ENCODE measurements around the gene OPA1. TPM values are rescaled to one million over a fixed set of nuclear protein-coding genes. Genes with fewer than 3 reads are reported as not detected.

OPA1 gene
- total and polyA plus RNA-seq, 2 of the 4 experiments (the other 2 are of a cell fraction): 17.8 to 73.7 TPM

GRCh38 chr3:193630005-193630404 lies 37.0 kb downstream of the OPA1 start:
- Histone ChIP-seq H3K4ac (ENCODE audit: low read depth, low read length) (no peak overlapping the region), H3K9ac (ENCODE audit: low read depth, low read length) (no peak overlapping the region), H3K56ac (ENCODE audit: extremely low read depth, insufficient read depth, low read length) (no peak overlapping the region), H2BK120ac (ENCODE audit: low read depth, low read length) (no peak overlapping the region), H3K27ac (ENCODE audit: insufficient read depth, low read length) (no peak overlapping the region), H3K9me3 (ENCODE audit: control insufficient read depth, insufficient read depth, low read length) (no peaks in the 10 kb centered on the region), H2BK5ac (ENCODE audit: low read depth, low read length, poor library complexity, severe bottlenecking) (no peak overlapping the region), H3K4me1 (ENCODE audit: control insufficient read depth, insufficient read depth, low read length) (no peaks in the 10 kb centered on the region), H3K36me3 (ENCODE audit: control insufficient read depth, insufficient read depth, low read length) (peaks cover 3% of the 10 kb centered on the region; the same call in 1 of the 2 replicates), H3K14ac (replicated peaks; ENCODE audit: low read depth, low read length) (no peak overlapping the region), H2AFZ (replicated peaks; ENCODE audit: low read length, poor library complexity) (no peak overlapping the region), H2BK15ac (ENCODE audit: low read depth, low read length) (no peak overlapping the region), H3K18ac (ENCODE audit: low read depth, low read length) (no peak overlapping the region), H2AK9ac (replicated peaks; ENCODE audit: low read depth, low read length, poor library complexity) (no peak overlapping the region), H3K27me3 (ENCODE audit: control insufficient read depth, insufficient read depth, low read length) (no peaks in the 10 kb centered on the region), H3K4me2 (ENCODE audit: low read depth, low read length) (peak overlapping the region; percentile 56), H4K8ac (ENCODE audit: low read depth in 2 of 2, low read length in 2 of 2) (no peak overlapping the region), H3K4me3 (ENCODE audit: insufficient read depth, low read depth, low read length) (no peak overlapping the region), H3K23ac (ENCODE audit: low read depth, low read length) (no peak overlapping the region), H3K79me1 (ENCODE audit: low read depth in 1 of 2, low read length in 2 of 2) (no peaks in the 10 kb centered on the region; a peak in 2 of 4 replicates), H4K91ac (ENCODE audit: insufficient read depth, low read depth, low read length) (no peak overlapping the region), H2AK5ac (ENCODE audit: low read depth, low read length) (no peak overlapping the region), H3K9me1 (ENCODE audit: insufficient read depth, low read length) (no peaks in the 10 kb centered on the region), H4K5ac (ENCODE audit: low read depth, low read length) (no peak overlapping the region), H4K20me1 (ENCODE audit: insufficient read depth, low read length) (no peaks in the 10 kb centered on the region), H2BK20ac (ENCODE audit: low read depth, low read length) (no peak overlapping the region)
- intact Hi-C loops (cut with micrococcal nuclease): no loop called here
- ChIA-PET CTCF (interaction anchor here (0.7 kb wide), 1 partner anchor 10 kb away, joined by 3 read pairs; no protein-coding TSS in a partner anchor), POLR2A (ENCODE audit: unreplicated experiment) (no interaction called here)
- no peak for TF ChIP-seq ELK1 (IDR thresholded peaks at IDR 0.05; ENCODE audit: borderline replicate concordance, low read depth, low read length)
- no peak for TF ChIP-seq FOS (IDR thresholded peaks at IDR 0.05; ENCODE audit: low read depth, low read length)
- TF ChIP-seq, protein P1, sequence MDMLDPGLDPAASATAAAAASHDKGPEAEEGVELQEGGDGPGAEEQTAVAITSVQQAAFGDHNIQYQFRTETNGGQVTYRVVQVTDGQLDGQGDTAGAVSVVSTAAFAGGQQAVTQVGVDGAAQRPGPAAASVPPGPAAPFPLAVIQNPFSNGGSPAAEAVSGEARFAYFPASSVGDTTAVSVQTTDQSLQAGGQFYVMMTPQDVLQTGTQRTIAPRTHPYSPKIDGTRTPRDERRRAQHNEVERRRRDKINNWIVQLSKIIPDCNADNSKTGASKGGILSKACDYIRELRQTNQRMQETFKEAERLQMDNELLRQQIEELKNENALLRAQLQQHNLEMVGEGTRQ (IDR thresholded peaks at IDR 0.05; ENCODE audit: low read depth, low read length): no peak
- 0 out of 2 replicates have a peak, but pooled peaks have one; percentile 40 for TF ChIP-seq MAFK (IDR thresholded peaks at IDR 0.05; ENCODE audit: low read depth, low read length)
- no peak for TF ChIP-seq BHLHE40 (IDR thresholded peaks at IDR 0.05; ENCODE audit: low read depth, low read length)
- TF ChIP-seq CTCF (conservative IDR thresholded peaks at IDR 0.05; ENCODE audit: low read depth, low read length): no peak
- dilution Hi-C loops (cut with HindIII; ENCODE audit: low sequenced_read_pairs, unreplicated experiment): no loop called here
- ATAC-seq (ENCODE audit: low read depth) (peak; percentile 79), DNase-seq (peak; percentile 48)
- WGBS, 2 experiments (ENCODE audit: extremely low coverage in 2 of 2, insufficient read length in 1 of 2): no CpG with 5 or more reads among the region's 3 CpGs
- no TSS peak for BruUV-seq (replicated peaks)
- in situ Hi-C loops (cut with MboI; ENCODE audit: low sequenced_read_pairs): no loop called here
